HS-27A (cell line): ENCODE measurements around the gene ZNF3.
"Not testable (repeated sequence)": the region's sequence is repeated elsewhere in the genome, so short reads cannot be mapped to it uniquely, and the experiment has no call there.

Experiments used
- DNase-seq: peaks from one replicate; pipeline ENCODE4 v3.0.0-alpha.2; 2012; ENCODE audit warnings: low read depth, missing footprints

Gene ZNF3

GRCh38 chr7:100081535-100082102 is at the start of gene ZNF3:
Gene ZNF3, minus strand, starts transcription at chr7:100081723. Its CDS starts 4,366 bp downstream, at chr7:100077357.
- DNase-seq, result peak; percentile 88

GRCh38 chr7:100130608-100131453 is 49.3 kb upstream of the ZNF3 start:
- DNase-seq, result no peak

GRCh38 chr7:100130220-100130607 is 48.7 kb upstream of the ZNF3 start:
- DNase-seq, result not testable (repeated sequence)

- no peak for DNase-seq
Measured at GRCh38 chr7:100128637-100128963, 47.1 kb upstream of the ZNF3 start.

- no peak for DNase-seq
Measured at GRCh38 chr7:100127866-100128636, 46.5 kb upstream of the ZNF3 start.

GRCh38 chr7:100126931-100127865 is 45.7 kb upstream of the ZNF3 start, which contains the start of gene MBLAC1:
Gene MBLAC1, plus strand, starts transcription at chr7:100126967. Its CDS starts 429 bp downstream, at chr7:100127396.
- DNase-seq, result peak; percentile 63

GRCh38 chr7:100126239-100126930 is 44.9 kb upstream of the ZNF3 start:
- DNase-seq, result no peak

GRCh38 chr7:100124301-100125230 is 43.0 kb upstream of the ZNF3 start:
- DNase-seq, result no peak

GRCh38 chr7:100122568-100122967 is 41.0 kb upstream of the ZNF3 start:
- no peak for DNase-seq

- no peak for DNase-seq
Measured at GRCh38 chr7:100122067-100122466, 40.5 kb upstream of the ZNF3 start.

- no peak for DNase-seq
Measured at GRCh38 chr7:100120733-100121036, 39.2 kb upstream of the ZNF3 start.

- no peak for DNase-seq
Measured at GRCh38 chr7:100119970-100120732, 38.6 kb upstream of the ZNF3 start.

GRCh38 chr7:100119072-100119969 is 37.8 kb upstream of the ZNF3 start, which contains the start of the genes CNPY4 and TAF6:
Gene CNPY4, plus strand, starts transcription at chr7:100119634. Its CDS starts 111 bp downstream, at chr7:100119745.
Gene TAF6, minus strand, starts transcription at chr7:100119358. Its CDS starts 5,149 bp downstream, at chr7:100114209.
- peak; percentile 79 for DNase-seq

- DNase-seq, result no peak
Measured at GRCh38 chr7:100118388-100119071, 37.0 kb upstream of the ZNF3 start.

GRCh38 chr7:100115026-100115425 is 33.5 kb upstream of the ZNF3 start:
- no peak for DNase-seq

GRCh38 chr7:100111914-100112313 is 30.4 kb upstream of the ZNF3 start:
- DNase-seq, result no peak

GRCh38 chr7:100111156-100111555 is 29.6 kb upstream of the ZNF3 start:
- DNase-seq, result no peak
